Measurements from ENCODE around the gene LAIR2. TPM values are rescaled to one million over a fixed set of nuclear protein-coding genes. Genes with fewer than 3 reads are reported as not detected.

Gene LAIR2
- total and polyA plus RNA-seq, 10 of the 15 experiments (the other 5 are each of a cell fraction or from before 2014, with no cell fraction given) = not detected

DNA sequence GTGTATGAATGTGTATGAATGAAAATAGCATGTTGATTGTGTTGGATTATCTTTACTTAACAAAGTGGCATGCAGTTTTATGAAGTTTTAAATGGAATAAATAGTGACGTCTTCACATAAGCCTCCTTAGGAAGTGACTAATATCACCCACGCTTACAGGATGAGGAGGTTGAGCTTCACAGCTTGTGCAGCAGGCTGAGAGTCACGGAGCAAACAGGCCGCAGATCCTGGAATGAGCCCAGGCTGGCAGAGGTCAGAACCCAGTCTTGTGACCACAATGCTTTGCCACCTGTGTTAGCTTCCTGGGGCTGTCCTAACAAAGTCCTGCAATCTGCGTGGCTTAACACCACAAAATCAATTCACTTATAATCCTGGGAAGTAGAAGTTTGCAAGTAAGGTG lies 20.8 kb downstream of the LAIR2 start (continued):
- TF ChIP-seq, protein P1, sequence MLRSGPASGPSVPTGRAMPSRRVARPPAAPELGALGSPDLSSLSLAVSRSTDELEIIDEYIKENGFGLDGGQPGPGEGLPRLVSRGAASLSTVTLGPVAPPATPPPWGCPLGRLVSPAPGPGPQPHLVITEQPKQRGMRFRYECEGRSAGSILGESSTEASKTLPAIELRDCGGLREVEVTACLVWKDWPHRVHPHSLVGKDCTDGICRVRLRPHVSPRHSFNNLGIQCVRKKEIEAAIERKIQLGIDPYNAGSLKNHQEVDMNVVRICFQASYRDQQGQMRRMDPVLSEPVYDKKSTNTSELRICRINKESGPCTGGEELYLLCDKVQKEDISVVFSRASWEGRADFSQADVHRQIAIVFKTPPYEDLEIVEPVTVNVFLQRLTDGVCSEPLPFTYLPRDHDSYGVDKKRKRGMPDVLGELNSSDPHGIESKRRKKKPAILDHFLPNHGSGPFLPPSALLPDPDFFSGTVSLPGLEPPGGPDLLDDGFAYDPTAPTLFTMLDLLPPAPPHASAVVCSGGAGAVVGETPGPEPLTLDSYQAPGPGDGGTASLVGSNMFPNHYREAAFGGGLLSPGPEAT (IDR thresholded peaks at IDR 0.05; ENCODE audit: low read depth) = no peak
- TF ChIP-seq NFYB (IDR thresholded peaks at IDR 0.05; ENCODE audit: insufficient read depth, low read depth, low read length) = no peak
- TF ChIP-seq RB1 (IDR thresholded peaks at IDR 0.05; ENCODE audit: borderline replicate concordance) = no peak
- TF ChIP-seq SMAD1 (IDR thresholded peaks at IDR 0.05; ENCODE audit: low read depth, partially characterized antibody) = no peak
- peak; percentile 81 for TF ChIP-seq EED (IDR thresholded peaks at IDR 0.05; ENCODE audit: low read depth)
- no peak for TF ChIP-seq CBX5 (IDR thresholded peaks at IDR 0.05; ENCODE audit: low read depth)
- no peak for TF ChIP-seq MTA3 (IDR thresholded peaks at IDR 0.05; ENCODE audit: borderline replicate concordance, low read length)
- peak in 1 of 2 experiments; percentile 81; a peak in 2 of 4 replicates for TF ChIP-seq ETV6 (conservative IDR thresholded peaks at IDR 0.05 in 1 of 2, IDR thresholded peaks at IDR 0.05 in 1 of 2; ENCODE audit: borderline replicate concordance in 1 of 2, low read depth in 1 of 2)
- TF ChIP-seq CHD2 (IDR thresholded peaks at IDR 0.05; ENCODE audit: borderline replicate concordance, low read depth, low read length) = no peak
- TF ChIP-seq, protein P2, sequence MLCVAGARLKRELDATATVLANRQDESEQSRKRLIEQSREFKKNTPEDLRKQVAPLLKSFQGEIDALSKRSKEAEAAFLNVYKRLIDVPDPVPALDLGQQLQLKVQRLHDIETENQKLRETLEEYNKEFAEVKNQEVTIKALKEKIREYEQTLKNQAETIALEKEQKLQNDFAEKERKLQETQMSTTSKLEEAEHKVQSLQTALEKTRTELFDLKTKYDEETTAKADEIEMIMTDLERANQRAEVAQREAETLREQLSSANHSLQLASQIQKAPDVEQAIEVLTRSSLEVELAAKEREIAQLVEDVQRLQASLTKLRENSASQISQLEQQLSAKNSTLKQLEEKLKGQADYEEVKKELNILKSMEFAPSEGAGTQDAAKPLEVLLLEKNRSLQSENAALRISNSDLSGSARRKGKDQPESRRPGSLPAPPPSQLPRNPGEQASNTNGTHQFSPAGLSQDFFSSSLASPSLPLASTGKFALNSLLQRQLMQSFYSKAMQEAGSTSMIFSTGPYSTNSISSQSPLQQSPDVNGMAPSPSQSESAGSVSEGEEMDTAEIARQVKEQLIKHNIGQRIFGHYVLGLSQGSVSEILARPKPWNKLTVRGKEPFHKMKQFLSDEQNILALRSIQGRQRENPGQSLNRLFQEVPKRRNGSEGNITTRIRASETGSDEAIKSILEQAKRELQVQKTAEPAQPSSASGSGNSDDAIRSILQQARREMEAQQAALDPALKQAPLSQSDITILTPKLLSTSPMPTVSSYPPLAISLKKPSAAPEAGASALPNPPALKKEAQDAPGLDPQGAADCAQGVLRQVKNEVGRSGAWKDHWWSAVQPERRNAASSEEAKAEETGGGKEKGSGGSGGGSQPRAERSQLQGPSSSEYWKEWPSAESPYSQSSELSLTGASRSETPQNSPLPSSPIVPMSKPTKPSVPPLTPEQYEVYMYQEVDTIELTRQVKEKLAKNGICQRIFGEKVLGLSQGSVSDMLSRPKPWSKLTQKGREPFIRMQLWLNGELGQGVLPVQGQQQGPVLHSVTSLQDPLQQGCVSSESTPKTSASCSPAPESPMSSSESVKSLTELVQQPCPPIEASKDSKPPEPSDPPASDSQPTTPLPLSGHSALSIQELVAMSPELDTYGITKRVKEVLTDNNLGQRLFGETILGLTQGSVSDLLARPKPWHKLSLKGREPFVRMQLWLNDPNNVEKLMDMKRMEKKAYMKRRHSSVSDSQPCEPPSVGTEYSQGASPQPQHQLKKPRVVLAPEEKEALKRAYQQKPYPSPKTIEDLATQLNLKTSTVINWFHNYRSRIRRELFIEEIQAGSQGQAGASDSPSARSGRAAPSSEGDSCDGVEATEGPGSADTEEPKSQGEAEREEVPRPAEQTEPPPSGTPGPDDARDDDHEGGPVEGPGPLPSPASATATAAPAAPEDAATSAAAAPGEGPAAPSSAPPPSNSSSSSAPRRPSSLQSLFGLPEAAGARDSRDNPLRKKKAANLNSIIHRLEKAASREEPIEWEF (IDR thresholded peaks at IDR 0.05; ENCODE audit: insufficient replicate concordance, low read depth, low read length) = no peak
- TF ChIP-seq ZNF622 (IDR thresholded peaks at IDR 0.05) = no peak
- no peak for TF ChIP-seq RAD51 (IDR thresholded peaks at IDR 0.05)
- TF ChIP-seq CREB1 (IDR thresholded peaks at IDR 0.05; ENCODE audit: low read depth) = 0 out of 2 replicates have a peak, but pooled peaks have one; percentile 17
- TF ChIP-seq MEF2A (IDR thresholded peaks at IDR 0.05; ENCODE audit: insufficient read depth, low read depth, low read length) = no peak
- peak; percentile 29; the same call in 1 of the 2 replicates for TF ChIP-seq NFIC (IDR thresholded peaks at IDR 0.05; ENCODE audit: low read depth, low read length)
- peak; percentile 27; the same call in 1 of the 2 replicates for TF ChIP-seq JUNB (IDR thresholded peaks at IDR 0.05)
- TF ChIP-seq ZNF217 (IDR thresholded peaks at IDR 0.05) = no peak
- peak; percentile 66 for TF ChIP-seq ATF7 (IDR thresholded peaks at IDR 0.05; ENCODE audit: low read depth)
- TF ChIP-seq BHLHE40 (IDR thresholded peaks at IDR 0.05; ENCODE audit: borderline replicate concordance in 1 of 2, low read depth in 2 of 2, low read length in 1 of 2) = 0 out of 4 replicates have a peak, but pooled peaks of 1 of the 2 experiments have one; percentile 29
- TF ChIP-seq CHD1 (IDR thresholded peaks at IDR 0.05; ENCODE audit: low read depth, low read length) = no peak
- no peak for TF ChIP-seq SREBF1 (IDR thresholded peaks at IDR 0.05; ENCODE audit: low read length)
- TF ChIP-seq RUNX3 (IDR thresholded peaks at IDR 0.05; ENCODE audit: low read length) = peak; percentile 74
- TF ChIP-seq, protein P3, sequence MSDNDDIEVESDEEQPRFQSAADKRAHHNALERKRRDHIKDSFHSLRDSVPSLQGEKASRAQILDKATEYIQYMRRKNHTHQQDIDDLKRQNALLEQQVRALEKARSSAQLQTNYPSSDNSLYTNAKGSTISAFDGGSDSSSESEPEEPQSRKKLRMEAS (IDR thresholded peaks at IDR 0.05; ENCODE audit: low read depth, low read length) = no peak
- TF ChIP-seq CREM (IDR thresholded peaks at IDR 0.05; ENCODE audit: low read depth) = peak; percentile 50; the same call in 1 of the 2 replicates
- no peak for TF ChIP-seq SRF (IDR thresholded peaks at IDR 0.05; ENCODE audit: low read depth in 2 of 2, low read length in 2 of 2)
